ENCODE data around the gene AATF.

Gene AATF

DNA sequence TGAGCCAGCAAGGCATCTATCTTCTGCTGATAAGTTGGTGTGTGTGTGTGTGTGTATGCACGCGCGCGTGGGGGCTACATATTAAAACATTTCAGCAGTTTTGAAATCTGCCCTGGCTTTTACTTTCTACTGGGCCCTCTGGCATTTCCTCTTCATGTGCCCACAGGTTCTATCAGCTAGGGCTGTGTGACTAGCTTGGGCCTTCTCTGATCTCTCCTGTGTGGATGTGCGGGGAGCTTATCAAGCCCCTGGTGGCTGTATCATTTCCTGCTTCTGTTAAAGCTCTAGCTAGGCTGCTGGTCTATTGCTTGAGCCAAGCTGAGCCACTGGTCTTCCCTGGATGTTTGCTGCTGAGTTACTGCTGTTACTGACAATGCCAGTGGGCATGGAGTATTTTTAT is 132.5 kb downstream of the AATF start:
- DNase-seq (ENCODE audit: low spot score): no peak

DNA sequence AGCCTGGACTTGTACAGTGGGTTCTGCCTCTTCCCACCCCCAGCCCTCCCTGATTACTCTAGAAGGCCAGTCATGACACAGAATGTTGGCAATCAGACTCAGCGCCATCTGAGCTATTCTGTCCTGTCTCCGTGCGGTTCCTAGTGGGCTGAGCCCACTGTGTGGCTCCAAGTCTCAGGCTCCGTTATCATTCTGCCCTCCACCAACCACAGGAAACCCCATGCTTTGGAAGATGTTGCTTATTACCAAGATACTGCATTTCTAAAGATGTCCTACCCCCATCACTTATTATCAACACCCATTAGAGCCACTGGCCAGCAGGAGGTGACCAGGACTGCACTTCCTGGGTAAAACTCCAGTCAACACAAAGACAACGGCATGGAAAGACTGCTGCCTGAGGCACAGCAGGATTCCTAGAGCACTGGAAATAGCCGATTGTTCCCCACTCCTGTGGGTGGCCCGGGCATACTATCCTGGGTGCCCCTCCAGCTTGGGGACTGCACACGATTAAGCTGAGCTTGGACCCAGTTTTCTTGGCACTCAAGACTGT is 133.6 kb downstream of the AATF start:
- DNase-seq (ENCODE audit: low spot score): no peak

DNA sequence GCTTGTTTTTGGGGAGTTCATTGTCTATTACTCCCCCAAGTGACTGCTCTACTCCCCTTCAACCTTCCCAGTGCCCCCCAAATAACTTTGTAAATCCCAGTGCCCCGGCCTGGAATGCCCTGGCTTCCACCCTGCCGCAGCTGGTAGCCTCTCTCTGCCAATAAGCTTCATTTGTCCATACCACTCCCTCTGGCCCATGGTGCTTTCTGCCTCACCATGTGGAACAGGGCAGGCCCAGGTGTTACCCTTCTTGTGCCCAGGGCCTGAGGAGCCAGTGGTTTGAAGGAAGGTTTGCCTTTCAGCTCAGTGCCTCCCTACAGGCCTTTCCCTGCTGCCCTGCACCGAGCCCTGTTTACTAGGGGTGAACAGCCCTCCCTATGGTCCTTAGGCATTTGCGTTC is 134.2 kb downstream of the AATF start:
- no peak for DNase-seq (ENCODE audit: low spot score)

DNA sequence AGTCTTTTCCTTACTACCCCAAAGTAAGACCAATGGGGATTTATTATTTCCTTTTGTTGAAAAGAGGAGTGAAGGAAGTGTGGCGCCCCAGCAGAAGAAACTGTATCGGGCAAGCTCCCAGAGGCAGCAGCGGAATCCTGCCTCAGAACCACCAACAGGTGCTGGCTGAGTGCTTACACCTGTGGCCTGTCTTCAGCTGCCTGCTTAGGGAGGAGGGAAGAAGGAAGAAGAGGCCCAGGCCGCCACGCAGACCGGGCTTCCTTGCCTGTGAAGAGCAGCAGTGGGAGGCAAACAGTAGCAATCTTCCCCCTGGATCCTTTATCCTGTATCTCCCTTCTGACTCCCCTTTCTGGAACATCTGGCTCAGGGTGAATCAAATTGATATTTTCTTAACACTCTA is 134.7 kb downstream of the AATF start:
- DNase-seq (ENCODE audit: low spot score): no peak

DNA sequence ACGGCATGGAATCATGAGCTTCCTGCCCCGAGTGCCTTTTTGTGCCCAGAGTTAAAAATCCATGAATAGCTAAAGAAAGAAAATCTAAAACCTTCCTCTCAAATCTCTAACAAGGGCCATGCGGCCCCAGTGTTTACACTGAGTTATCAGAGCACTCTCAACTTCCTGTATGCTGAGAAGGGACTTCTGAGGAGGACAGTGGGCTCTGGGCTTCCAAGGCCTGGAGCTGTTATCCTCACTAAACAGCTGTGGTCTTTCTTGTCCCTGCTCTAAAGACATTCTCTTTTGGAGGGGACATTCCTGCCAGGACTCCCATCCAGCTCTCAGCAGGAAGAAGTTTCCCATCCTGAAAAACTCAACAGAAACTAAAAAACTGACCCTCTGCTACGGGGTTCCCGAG is 135.6 kb downstream of the AATF start:
- DNase-seq (ENCODE audit: low spot score): no peak

DNA sequence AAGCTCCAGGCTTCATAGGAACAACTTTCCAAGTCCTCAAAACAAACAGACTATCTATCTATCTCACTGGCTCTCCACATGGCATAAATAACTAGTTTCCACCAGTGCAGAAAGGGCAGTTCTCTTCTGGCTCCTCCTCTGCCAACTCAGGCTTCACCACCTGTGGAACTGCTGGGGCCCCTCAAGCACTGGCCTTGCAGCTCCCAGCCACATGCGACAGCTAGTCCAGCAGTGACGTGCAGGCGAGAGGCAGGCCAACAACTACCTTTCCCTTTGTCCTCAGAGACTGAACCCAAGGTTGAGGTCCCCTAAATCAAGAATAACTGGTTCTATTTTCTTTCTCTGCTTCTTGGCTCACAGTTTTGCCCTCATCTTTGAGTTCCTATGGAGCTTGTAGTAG is 137.6 kb downstream of the AATF start:
- DNase-seq (ENCODE audit: low spot score): no peak

DNA sequence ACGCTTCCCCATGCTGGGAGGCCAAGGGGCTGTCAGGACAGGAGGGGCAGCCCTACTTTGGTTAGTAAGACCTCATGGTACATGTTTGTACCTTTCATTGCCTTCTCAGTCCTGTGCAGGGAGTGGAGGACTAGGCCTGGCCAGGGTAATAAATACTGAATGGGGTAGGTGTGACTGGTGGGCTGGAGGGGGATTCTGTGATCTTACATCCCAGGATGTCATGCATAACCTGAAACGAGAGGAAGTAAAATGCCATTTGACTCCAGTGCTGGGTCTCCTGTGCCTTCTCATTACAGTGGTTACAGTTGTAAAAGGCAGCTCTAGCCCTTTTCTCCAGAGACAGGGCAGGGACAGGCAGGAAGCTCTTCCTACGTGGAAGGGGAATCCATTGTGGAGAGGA is 138.2 kb downstream of the AATF start:
- DNase-seq (ENCODE audit: low spot score): no peak

DNA sequence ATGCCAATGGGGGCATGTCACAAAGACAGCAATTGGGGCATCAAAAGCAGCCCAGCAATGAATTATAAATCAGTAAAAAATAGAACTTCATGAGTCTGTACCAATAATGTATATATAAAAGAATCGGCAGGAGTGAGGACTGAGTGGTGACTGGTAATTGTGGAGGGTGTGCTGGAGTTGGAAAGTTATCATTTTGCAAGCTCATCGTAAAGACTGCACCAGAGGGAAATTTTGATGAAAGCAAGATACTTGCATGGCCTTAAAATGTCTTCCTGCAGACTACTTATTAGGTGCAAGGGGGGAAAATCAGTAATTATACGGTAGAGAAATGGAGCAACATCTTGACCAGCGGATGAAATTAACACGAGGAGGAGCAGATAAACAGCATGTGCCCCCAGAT is 138.9 kb downstream of the AATF start:
- no peak for DNase-seq (ENCODE audit: low spot score)

DNA sequence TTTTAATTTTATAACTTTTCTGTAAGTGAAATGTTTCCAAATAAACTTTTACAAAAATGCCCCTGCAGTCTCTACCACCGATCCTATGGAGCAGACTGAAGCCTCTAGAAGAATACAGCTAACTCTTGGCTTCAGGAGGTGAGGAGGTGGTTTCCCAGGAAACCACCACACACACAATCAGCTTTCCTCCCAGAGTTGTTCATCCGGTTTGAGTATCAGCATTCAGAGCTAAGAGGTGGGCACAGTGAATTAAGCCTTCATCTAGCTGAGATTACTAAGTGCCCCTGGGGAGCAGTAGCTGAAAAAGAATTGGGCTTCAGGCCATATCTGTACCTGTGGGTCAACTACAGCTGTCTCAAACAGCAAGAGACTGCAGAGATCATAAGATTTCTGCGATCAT is 139.7 kb downstream of the AATF start:
- DNase-seq (ENCODE audit: low spot score): no peak

DNA sequence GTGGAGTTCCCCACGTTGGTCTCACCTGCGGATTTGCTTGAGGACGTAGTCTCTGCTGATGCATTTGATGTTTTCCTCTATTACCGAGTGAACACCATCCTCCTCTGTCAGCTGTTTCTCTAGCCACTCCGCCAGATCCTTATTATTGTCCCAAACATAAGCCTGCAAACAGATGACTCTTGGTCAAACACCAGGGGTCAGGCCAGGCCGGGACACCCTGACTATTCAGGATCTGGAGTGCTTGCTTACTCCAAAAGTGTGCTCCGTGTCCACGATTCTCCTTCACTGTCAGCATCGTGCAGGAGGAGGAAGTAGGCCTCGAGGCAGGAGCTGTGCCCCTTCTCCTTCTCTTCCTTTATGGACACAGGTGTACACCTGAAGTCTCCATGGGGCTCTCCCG is 140.2 kb downstream of the AATF start:
- DNase-seq (ENCODE audit: low spot score): no peak

DNA sequence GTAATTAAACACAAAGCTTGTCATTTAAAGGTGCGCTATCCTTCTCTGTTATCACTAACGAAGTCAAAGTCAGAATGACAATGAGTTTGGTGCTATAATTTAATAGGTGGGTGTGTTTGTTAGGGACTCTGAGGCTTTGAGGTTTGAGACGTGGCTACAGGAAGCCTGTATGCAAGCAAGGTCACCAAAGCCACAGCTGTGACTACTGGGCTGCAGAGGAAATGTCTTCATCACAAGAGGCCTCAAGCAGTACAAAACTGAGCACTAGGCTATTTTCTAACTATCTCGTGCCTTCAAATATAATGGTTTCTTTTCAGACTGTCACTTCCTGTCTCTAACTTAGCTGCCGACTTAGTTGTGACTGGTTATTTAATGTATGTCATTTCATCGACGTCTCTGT is 141.2 kb downstream of the AATF start:
- no peak for DNase-seq (ENCODE audit: low spot score)

DNA sequence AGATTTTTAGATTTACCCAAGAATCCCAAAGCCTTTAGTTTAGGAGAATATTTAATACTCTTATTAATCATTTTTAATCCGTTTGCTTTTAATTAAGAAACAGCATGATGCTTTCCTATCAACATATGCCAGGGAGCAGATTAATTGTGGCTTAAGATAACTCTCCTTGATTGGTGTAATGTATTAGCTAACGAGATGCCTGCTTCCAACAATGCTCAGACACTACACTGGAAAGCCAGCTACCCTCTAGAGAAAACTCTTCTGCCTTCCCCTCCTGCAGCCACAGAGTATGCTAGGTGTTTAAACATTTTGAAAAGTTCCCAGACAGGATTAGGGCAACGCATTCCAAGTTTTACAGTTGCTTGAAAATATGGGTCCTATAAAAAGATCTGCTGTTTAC is 142.2 kb downstream of the AATF start:
- no peak for DNase-seq (ENCODE audit: low spot score)

DNA sequence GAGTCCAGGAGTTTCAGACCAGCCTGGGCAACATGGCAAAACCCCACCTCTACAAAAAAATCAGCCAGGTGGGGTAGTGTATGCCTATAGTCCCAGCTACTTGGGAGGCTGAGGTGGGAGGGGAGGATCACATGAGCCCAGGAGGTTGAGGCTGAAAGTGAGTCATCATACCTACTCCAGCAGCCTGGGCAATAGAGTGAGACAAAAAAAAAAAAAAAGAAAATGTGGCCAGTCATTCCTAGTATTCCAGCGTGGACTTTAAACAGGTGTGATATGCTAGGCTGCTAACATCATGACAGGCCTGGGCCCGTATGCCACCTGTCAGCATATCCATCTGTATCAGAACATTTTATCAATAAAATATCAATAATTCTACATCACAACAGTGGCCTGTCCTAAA is 143.3 kb downstream of the AATF start:
- DNase-seq (ENCODE audit: low spot score): no peak

DNA sequence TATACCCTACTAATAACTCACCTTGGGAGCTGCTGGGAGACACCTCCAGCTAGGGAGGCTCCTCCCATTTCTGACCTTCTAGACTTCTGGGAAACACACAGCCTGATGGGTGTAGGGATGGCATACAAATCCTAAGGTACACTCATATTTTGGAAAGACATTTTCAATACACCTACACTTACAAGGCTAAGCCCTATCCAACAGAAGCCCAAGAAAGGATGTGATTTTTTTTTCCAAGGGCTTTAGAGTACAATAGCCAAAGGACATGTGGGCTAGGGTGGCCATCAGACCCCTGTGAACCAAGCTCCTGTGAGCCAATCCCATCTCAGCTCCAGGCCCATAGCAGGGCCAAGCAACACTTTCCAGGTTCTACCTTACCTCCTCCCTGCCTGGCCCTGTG is 143.9 kb downstream of the AATF start:
- DNase-seq (ENCODE audit: low spot score): no peak

DNA sequence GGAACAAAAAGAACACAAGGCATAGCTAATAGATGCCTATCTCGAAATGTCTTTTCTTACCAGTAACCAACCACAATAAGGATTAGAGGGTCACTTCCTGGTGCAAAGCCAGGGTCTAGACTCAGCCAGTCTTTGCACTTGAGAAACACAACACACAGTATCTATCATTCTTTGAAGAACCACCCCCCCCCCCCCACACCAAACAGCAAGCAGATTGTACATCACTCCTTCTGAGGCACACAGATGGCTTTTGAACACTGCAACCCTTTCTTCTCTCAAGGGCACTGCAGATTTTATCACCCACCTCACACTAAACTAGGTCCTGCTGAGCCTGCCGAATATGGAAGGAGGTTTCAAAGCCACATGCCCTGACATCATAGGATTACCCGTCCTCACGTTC is 145.6 kb downstream of the AATF start:
- DNase-seq (ENCODE audit: low spot score): no peak

DNA sequence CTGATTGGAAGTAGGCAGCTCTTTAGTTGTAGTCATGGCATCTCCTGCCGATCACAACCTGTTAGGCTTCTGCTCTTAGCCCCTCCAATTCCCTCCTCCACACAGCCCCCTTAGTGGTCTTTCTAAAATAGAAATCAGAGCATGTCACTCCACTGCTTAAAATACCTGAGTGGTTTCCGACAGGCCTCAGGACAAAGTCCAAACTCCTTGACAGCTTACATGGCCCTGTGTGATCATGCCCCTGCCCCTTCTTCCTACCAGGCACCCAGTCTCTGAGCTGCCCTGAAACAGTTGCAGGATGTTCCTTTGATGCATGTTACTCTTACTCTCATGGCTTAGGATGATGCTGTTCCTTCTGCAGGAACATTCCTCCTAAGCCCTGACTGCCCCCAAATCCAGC is 147.3 kb downstream of the AATF start:
- DNase-seq (ENCODE audit: low spot score): no peak

DNA sequence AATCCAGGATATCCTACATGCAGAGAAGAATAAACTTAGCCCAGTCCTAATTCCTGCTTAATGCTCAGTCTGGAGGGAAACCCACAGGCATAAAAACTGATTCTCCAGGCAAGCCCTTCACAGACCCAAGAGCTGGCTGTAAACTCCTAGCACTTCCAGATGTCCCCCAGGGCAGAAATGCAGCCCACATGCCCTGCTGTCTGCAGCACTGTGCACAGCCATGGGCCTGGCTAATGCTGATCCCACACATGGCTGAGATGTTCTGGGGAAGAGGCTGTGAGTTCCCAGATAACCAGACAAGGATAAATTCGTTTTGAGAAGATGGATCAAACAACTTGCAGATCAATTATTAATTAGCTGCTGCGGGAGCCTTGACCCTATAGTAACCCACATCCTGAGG is 148.4 kb downstream of the AATF start:
- DNase-seq (ENCODE audit: low spot score): no peak

DNA sequence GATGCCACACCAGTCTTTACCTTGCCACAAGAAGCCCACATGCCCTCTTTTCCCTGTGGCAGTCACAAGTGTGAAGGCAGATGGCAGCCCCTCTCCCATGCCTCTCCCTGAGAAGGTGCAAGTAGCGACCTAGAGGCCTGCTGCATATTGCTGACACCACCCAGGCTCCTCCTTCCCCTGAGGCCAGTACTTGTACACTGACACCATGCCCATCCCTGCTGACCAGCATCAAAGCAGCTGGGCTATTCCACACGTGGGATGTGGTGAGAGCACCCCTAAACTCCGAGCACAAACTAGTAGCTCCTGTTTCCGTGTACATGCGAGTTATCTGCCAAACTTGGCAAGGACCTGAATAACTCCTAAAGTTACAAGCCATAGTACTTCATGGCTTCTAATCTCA is 149.4 kb downstream of the AATF start:
- no peak for DNase-seq (ENCODE audit: low spot score)

DNA sequence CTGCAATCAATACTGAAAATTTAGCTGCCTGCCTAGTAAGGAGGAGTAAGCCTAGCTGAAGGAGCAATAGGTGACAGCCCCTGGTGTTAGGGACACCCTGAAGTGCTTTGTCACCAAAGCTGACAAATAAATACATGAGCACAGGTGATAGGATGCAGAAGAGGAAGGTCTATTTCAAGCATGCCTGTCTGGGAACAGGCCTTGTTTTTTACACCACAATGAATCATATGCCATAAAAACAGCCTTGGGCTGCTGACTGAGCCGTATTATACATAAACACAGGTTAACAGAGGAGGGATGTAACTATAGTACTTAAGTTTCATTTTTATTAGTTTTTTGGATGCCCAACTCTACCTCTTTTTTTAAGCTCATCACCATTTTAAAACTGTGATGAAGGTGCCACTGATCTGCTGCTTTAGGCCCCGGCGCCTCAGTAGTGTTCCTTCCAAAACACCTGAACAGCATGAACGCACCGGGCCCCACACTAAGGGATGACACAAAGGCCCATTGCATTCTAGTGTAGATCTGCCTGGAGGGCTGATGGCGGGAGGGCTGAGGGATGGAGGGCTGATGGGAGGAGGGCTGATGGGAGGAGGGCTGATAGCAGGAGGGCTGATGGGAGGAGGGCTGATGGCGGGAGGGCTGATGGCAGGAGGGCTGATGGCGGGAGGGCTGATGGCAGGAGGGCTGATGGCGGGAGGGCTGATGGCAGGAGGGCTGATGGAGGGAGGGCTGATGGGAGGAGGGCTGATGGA is 150.3 kb downstream of the AATF start:
- DNase-seq (ENCODE audit: low spot score): no peak

DNA sequence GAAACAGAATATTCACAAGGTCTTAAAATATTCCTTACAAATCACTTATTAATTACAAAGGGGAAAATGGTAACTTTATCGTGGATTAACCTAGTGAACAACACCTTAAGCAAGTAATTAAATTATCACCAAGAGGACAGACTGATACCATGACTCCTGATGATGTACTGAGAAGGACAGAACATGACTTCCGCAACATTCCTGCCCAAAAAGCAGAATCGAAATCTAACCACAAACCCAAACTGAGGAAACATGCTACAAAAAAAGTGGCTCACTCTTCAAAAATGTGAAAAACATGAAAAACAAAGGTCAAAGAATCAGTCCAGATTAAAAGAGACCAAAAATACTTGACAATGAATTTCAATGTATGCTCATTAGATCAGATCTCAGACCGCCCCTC is 151.5 kb downstream of the AATF start:
- no peak for DNase-seq (ENCODE audit: low spot score)

DNA sequence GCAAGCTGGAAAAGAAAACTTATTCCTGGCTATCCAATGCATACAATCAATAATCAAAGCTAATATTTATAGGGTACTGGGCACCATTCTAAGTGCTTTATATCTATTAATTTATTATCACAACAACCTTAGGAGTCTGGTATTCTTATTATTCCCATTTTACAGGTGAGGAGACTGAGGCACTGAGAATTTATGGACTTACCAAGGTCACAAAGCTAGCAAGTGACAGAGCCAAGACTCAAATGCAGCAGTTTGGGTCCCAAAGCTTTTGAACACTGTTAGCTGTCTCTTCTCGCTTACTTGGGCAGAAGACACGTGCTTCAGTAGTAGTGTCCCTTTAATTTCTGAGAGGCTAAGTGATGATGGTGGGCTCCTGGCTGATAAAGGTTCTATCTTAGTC is 152.6 kb downstream of the AATF start:
- no peak for DNase-seq (ENCODE audit: low spot score)

DNA sequence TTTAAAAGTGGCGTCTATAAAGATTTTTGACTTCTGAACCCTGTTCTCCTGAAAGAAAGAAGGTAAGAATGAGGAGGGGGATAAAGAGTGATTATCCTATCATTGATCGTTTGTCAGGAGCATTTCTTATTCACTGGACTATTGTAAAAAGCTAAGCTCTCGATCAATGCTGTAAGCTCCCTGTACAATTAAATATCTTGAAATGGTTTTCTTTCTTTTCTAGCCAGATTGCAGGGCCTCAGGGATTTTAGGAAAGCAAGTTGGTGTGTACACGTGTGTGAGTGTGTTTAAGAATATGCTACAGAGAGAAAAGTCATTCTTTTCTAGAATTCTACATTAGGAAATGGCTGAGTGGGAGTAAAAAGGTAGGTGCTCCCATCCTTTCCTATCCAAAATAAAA is 154.5 kb downstream of the AATF start:
- DNase-seq (ENCODE audit: low spot score): no peak

DNA sequence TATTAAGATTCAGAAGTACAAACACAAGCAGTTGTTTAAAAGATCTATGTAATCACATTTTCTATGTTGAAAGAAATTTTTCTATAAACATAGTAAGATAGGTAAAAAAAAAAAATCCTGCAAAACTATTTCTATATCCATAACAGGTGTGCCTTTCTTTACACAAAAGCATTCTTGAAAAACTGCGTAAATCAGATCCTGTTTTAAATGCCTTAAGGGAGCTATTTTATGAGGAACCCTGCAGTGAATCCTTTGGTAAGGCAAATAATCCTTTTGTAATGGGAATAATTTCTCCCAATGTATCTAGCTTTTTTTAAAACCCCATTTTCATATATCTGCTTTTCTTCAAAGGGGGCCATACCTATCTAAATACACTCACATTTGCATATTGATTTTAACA is 157.3 kb downstream of the AATF start:
- DNase-seq (ENCODE audit: low spot score): no peak
